ENCODE results near the gene CSF1R. TPM values are rescaled to one million over a fixed set of nuclear protein-coding genes. Genes with fewer than 3 reads are reported as not detected.

Gene CSF1R
- total RNA-seq, 1 experiment from 2014 or later, result 5.8 TPM

DNA sequence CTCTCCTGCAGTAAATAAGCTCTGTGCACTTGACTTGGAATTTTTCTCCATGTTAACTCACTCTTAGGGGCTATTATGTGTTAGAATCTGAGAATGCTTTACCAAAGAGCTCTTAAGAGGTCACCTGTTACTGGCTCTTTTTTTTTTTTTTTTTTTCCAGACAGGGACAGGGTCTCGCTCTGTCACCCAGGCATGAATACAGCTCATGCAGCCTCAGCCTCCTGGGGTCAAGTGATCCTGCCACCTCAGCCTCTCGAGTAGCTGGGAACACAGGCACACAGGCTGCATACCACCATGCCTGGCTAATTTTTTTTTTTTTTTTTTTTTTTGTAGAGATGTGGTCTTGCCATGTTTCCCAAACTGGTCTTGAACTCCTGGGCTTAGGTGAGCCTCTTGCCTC, 63.7 kb downstream of the CSF1R start:
- Histone ChIP-seq H3K4me3 (ENCODE audit: low read depth, low read length) (no peak overlapping the region), H3K36me3 (ENCODE audit: control insufficient read depth, insufficient read depth, low read length) (peaks cover 8% of the 10 kb centered on the region), H3K4me1 (peaks cover 19% of the 10 kb centered on the region), H3K9me3 (no peaks in the 10 kb centered on the region), H3K27me3 (replicated peaks; ENCODE audit: control insufficient read depth, insufficient read depth, low read length) (no peaks in the 10 kb centered on the region)
- no peaks in the 10 kb centered on the region for H3K27me3 Mint-ChIP-seq (ENCODE audit: insufficient read depth, unreplicated experiment)
- no peak overlapping the region for H3K4me3 Mint-ChIP-seq (ENCODE audit: unreplicated experiment)
- intact Hi-C loops (cut with micrococcal nuclease; ENCODE audit: unreplicated experiment), result no loop called here
- TF ChIP-seq, protein P1, sequence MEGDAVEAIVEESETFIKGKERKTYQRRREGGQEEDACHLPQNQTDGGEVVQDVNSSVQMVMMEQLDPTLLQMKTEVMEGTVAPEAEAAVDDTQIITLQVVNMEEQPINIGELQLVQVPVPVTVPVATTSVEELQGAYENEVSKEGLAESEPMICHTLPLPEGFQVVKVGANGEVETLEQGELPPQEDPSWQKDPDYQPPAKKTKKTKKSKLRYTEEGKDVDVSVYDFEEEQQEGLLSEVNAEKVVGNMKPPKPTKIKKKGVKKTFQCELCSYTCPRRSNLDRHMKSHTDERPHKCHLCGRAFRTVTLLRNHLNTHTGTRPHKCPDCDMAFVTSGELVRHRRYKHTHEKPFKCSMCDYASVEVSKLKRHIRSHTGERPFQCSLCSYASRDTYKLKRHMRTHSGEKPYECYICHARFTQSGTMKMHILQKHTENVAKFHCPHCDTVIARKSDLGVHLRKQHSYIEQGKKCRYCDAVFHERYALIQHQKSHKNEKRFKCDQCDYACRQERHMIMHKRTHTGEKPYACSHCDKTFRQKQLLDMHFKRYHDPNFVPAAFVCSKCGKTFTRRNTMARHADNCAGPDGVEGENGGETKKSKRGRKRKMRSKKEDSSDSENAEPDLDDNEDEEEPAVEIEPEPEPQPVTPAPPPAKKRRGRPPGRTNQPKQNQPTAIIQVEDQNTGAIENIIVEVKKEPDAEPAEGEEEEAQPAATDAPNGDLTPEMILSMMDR (IDR thresholded peaks at IDR 0.05; ENCODE audit: insufficient read depth in 1 of 2, low read depth in 1 of 2, low read length in 1 of 2, severe bottlenecking in 1 of 2, unreplicated experiment in 1 of 2), result no peak
- no TSS peak for BruUV-seq (replicated peaks)
- peaks cover 92% of the 10 kb centered on the region for H3K36me3 Mint-ChIP-seq (ENCODE audit: insufficient read depth, unreplicated experiment)
- ChIA-PET POLR2A (interaction anchor here (0.5 to 0.9 kb wide), 4 partner anchors 17 to 353 kb away, joined by 3 to 9 read pairs (median 4); partner anchors contain the start of gene TIGD6), CTCF (interaction anchor here (0.6 to 0.7 kb wide), 2 partner anchors 78 to 97 kb away, joined by 3 to 7 read pairs; no protein-coding TSS in a partner anchor)
- no peak overlapping the region for H3K27ac Mint-ChIP-seq (ENCODE audit: unreplicated experiment)
- no peaks in the 10 kb centered on the region for H3K9me3 Mint-ChIP-seq (ENCODE audit: unreplicated experiment)
- H3K4me1 Mint-ChIP-seq (ENCODE audit: low read depth, unreplicated experiment), result no peaks in the 10 kb centered on the region
- no peak for DNase-seq

- no peak for DNase-seq
- BruUV-seq (replicated peaks), result no TSS peak
- Histone ChIP-seq H3K36me3 (ENCODE audit: control insufficient read depth, insufficient read depth, low read length) (peaks cover 8% of the 10 kb centered on the region), H3K4me3 (ENCODE audit: low read depth, low read length) (no peak overlapping the region), H3K4me1 (peaks cover 18% of the 10 kb centered on the region), H3K9me3 (no peaks in the 10 kb centered on the region), H3K27me3 (replicated peaks; ENCODE audit: control insufficient read depth, insufficient read depth, low read length) (no peaks in the 10 kb centered on the region)
- intact Hi-C loops (cut with micrococcal nuclease; ENCODE audit: unreplicated experiment), result no loop called here
- Mint-ChIP-seq H3K27me3 (ENCODE audit: insufficient read depth, unreplicated experiment) (no peaks in the 10 kb centered on the region), H3K4me1 (ENCODE audit: low read depth, unreplicated experiment) (no peaks in the 10 kb centered on the region), H3K9me3 (ENCODE audit: unreplicated experiment) (no peaks in the 10 kb centered on the region), H3K36me3 (ENCODE audit: insufficient read depth, unreplicated experiment) (peaks cover 92% of the 10 kb centered on the region), H3K27ac (ENCODE audit: unreplicated experiment) (no peak overlapping the region), H3K4me3 (ENCODE audit: unreplicated experiment) (no peak overlapping the region)
- ChIA-PET CTCF (interaction anchor here (0.6 to 0.7 kb wide), 2 partner anchors 77 to 98 kb away, joined by 3 to 7 read pairs; no protein-coding TSS in a partner anchor), POLR2A (interaction anchor here (0.7 to 0.9 kb wide), 2 partner anchors 22 to 38 kb away, joined by 3 to 9 read pairs; partner anchors contain the start of gene TIGD6)
- TF ChIP-seq, protein P1 (IDR thresholded peaks at IDR 0.05; ENCODE audit: insufficient read depth in 1 of 2, low read depth in 1 of 2, low read length in 1 of 2, severe bottlenecking in 1 of 2, unreplicated experiment in 1 of 2), result no peak
Measured at GRCh38 chr5:150022158-150022531, 64.2 kb downstream of the CSF1R start.

GRCh38 chr5:150021491-150022157, 64.7 kb downstream of the CSF1R start:
- H3K4me1 ChIP-seq, result peaks cover 13% of the 10 kb centered on the region
- no peak overlapping the region for H3K4me3 ChIP-seq (ENCODE audit: low read depth, low read length)
- Mint-ChIP-seq H3K9me3 (ENCODE audit: unreplicated experiment) (no peaks in the 10 kb centered on the region), H3K4me3 (ENCODE audit: unreplicated experiment) (no peak overlapping the region), H3K4me1 (ENCODE audit: low read depth, unreplicated experiment) (no peaks in the 10 kb centered on the region), H3K36me3 (ENCODE audit: insufficient read depth, unreplicated experiment) (peaks cover 92% of the 10 kb centered on the region), H3K27ac (ENCODE audit: unreplicated experiment) (no peak overlapping the region), H3K27me3 (ENCODE audit: insufficient read depth, unreplicated experiment) (no peaks in the 10 kb centered on the region)
- no peak for DNase-seq
- ChIA-PET POLR2A (interaction anchor here (0.9 kb wide), 1 partner anchor 21 kb away, joined by 3 read pairs; the partner anchor contains the start of gene TIGD6), CTCF (no interaction called here)
- TF ChIP-seq, protein P1 (IDR thresholded peaks at IDR 0.05; ENCODE audit: insufficient read depth in 1 of 2, low read depth in 1 of 2, low read length in 1 of 2, severe bottlenecking in 1 of 2, unreplicated experiment in 1 of 2), result no peak
- BruUV-seq (replicated peaks), result no TSS peak
- no peaks in the 10 kb centered on the region for H3K9me3 ChIP-seq
- peaks cover 5% of the 10 kb centered on the region for H3K36me3 ChIP-seq (ENCODE audit: control insufficient read depth, insufficient read depth, low read length)
- no peaks in the 10 kb centered on the region for H3K27me3 ChIP-seq (replicated peaks; ENCODE audit: control insufficient read depth, insufficient read depth, low read length)
- intact Hi-C loops (cut with micrococcal nuclease; ENCODE audit: unreplicated experiment), result no loop called here
